Right ventricle myocardium inferior (tissue), 1 donor: Measurements from ENCODE around the gene FBXL22. TPM values are rescaled to one million over a fixed set of nuclear protein-coding genes. Genes with fewer than 3 reads are reported as not detected.

Experiments
- ATAC-seq: fragments of 200-7000 bp; cut with Tn5 transposase; one replicate; pipeline ENCODE4 v1.9.1; 2020; ENCODE audit warnings: mild to moderate bottlenecking, moderate library complexity
- DNase-seq: peaks from one replicate; pipeline ENCODE4 v3.0.0; 2021; ENCODE audit errors: missing footprints
- intact Hi-C: fragments of 100-400 bp; cut with DNase I; formaldehyde crosslinking; loops from one replicate; pipeline ENCODE4 v1.11.0; 2022
- long read RNA-seq: library from polyadenylated mRNA; unstranded; transcript quantifications from one replicate; pipeline ENCODE4 v2.0.0, GENCODE V29; 2021
- total RNA-seq: library from RNA; stranded (reverse); fragmentation: NEBNext Ultra II Directional; extraction: Animal tissue kit (Norgen Biotek cat#: 25700); gene quantifications from one replicate; pipeline ENCODE4 v1.2.1, GENCODE V29; 2021
- donor health status: DM: no; HTN: yes; CAD: no; lungs with severe emphysema.

FBXL22 gene, protein sequence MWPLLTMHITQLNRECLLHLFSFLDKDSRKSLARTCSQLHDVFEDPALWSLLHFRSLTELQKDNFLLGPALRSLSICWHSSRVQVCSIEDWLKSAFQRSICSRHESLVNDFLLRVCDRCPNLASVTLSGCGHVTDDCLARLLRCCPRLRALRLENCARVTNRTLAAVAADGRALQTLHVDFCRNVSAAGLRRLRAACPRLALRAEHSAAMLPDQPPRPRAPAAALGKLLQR
- total RNA-seq = 33.2 TPM
- long read RNA-seq, transcript FBXL22-204 (2 exons, 729 nt) = major isoform, 8 of 27 reads
- long read RNA-seq, partial matches to known transcripts = 0 of 27 reads
- long read RNA-seq, other reads (novel, unspliced or antisense) = 15 of 27 reads

DNA sequence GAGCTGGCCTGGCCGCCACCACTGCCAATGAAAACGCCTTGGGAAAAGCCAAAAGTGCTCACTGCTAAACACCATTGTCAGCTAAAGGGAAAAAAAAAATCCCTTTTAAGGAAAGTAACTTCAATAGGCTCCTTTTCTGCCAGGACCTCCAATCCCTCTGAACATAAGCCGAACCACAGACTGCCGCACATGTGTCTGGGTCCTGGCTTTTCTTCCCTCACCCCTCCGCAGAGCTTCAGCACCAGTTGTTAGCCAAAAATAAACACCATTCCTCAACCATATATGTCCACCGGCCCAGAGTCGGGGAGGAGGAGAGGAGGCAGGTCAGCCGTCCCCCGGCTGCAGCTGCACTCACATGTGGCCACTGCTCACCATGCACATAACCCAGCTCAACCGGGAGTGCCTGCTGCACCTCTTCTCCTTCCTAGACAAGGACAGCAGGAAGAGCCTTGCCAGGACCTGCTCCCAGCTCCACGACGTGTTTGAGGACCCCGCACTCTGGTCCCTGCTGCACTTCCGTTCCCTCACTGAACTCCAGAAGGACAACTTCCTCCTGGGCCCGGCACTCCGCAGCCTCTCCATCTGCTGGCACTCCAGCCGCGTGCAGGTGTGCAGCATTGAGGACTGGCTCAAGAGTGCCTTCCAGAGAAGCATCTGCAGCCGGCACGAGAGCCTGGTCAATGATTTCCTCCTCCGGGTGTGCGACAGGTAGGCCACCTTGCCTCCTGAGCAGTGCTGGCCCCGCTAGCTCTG is at the start of gene FBXL22:
TSS of gene FBXL22 (plus strand) at position 350 of the 753 bp plus-strand sequence. CDS start at position 356, 6 bp downstream.
- intact Hi-C loops = loop anchor here (5.0 kb wide), 1 partner anchor 130 kb away; no protein-coding TSS in a partner anchor
- ATAC-seq (peak; percentile 30), DNase-seq (peak; percentile 82)

DNA sequence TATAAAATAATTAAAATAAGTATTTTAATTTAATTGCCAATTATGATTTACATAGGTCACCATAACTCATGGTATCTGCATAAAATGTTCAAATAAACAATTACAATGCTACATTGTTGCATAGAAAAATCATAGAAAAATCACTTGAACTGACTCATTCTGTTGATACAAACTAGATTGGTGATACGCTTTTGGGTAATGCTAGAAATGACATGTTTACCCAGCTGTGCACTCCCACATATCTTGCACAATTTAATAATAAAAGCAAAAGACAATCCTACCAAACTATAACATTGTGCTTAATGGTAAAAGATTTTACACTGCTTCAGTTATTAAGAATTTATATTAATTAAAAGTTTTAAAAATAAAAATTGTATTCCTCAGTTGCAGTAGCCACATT is 45.8 kb upstream of the FBXL22 start:
- intact Hi-C loops = loop anchor here (5.0 kb wide), 1 partner anchor 34 kb away; no protein-coding TSS in a partner anchor
- no peak for ATAC-seq
- DNase-seq = no peak

DNA sequence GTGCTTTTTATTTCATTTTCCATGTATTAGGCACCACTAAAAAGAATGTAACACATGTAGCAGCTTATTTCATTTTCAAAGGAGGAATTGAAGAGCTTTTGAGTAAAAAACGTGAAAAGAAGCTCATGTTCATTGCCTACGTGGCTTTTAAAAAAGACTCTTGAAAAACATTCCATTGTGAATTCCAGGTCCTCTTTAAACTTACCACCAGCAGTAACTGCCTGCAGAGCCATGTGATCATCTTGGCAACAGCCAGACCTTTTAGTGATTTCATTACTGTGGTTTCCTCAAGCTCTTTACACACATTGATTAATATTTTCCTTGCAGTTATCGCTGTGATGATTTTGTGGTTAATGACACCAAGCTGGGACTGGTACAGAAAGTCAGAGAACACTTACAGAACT is 43.8 kb upstream of the FBXL22 start:
- no peak for DNase-seq
- intact Hi-C loops = loop anchor here (5.0 kb wide), 1 partner anchor 36 kb away; no protein-coding TSS in a partner anchor
- peak; percentile 72 for ATAC-seq

DNA sequence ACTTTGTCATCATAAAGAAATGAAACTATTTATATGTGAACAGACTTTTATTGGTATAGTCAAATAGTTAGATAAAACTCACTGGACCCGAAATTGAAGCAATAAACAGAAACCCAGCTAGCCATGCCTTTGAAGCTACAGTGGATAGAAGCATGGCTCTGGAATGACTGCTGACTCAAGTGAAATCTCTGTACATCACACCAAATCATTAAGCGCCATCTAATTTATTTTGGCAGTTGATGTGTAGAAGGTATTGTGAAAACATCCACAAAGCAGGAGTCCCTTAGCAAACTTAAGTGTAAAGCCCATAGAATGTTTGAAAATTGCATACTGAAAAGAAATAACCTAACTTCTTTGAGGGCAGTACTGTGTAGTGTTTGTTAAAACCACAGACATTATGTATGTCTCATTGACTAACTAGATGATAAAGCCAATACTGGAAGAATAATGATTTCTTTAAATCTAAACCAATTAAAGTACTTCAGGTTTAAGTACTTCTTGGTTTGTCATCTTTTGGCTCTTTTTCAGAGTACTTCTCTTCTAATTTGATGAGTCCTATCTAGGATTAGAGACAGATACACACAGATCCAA is 42.8 kb upstream of the FBXL22 start:
- intact Hi-C loops = loop anchor here (5.0 kb wide), 1 partner anchor 37 kb away; no protein-coding TSS in a partner anchor
- ATAC-seq (no peak), DNase-seq (no peak)

DNA sequence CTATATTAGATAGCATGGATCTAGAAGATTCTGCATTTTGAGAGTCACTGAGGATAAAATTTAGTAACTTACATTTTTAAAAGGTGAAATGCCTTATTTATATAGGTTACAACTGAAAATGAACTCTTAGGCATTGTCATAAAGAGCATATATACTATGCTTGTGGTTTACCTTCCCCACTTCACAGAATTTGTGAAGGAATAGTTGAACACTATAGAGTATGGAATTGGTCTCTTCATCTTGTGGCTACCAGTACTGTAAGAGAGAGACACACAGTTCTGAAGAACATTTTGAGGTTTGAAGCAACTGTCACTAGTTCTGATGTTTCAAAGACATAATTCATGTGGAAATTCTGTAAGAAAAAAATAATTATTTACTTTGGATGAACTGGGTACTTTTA is 41.7 kb upstream of the FBXL22 start:
- intact Hi-C loops = no loop called here
- no peak for ATAC-seq

DNA sequence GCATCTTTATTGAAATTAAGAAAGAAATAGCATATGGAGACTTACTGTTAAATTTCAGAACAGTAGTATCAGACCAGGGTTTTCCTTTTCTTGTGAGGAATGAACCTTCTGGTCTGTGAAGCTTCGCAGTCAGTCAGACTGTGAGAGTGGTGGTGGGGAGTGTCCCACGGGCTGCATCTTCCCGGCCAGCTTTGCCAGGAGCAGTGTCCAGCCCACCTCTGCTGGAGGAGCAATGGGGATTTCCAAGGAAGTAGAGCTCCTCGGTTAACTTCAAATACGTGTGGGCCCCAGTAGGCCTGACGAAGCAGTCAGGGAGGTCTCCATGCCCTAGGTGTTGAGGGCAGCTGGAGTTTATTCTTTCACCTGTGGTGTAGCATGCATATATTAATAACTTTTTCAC is 40.9 kb upstream of the FBXL22 start:
- intact Hi-C loops = no loop called here
- ATAC-seq = no peak

More for the DNA sequence above, 41.7 kb upstream of the FBXL22 start:
- no peak for DNase-seq

DNA sequence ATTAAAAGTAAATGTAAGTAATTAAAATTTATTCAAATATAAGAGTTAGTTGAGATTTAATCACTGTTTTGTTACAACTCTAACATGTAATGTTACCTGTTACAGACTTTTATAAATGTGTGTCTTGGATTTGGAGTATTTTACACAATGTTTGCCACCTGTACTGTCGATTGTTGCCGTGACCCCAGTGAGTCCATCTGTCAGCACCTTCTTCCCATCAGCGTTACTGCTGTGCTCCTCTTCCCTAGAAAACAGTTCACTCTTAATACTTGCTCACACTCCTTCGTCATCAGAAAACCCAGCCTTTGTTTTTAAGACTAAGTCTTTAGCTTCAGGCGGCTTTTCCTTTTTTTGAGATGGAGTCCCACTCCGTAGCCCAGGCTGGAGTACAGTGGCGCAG is 40.5 kb upstream of the FBXL22 start:
- intact Hi-C loops = no loop called here
- DNase-seq = no peak
- no peak for ATAC-seq

More for the DNA sequence above, 40.9 kb upstream of the FBXL22 start:
- DNase-seq = no peak

DNA sequence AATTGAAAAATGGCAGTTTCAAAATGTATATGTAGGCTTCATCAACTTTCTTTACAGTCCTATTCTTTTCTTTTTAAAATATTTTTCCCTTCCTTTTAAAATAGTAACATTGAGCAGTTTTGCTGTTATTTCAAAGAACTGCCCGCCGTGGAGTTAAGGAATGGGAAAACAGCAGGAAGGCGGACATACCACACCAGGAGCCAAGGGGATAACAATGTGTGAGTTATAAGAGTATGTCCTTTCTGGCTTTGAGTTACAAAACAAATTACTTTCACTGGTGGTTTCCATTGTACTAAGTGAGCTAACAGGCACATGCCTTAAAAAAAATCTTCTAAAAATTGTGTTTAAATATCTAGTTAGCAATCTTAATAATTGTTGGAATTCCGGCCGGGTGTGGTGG is 37.4 kb upstream of the FBXL22 start:
- ATAC-seq = no peak
- intact Hi-C loops = no loop called here
- DNase-seq = no peak

DNA sequence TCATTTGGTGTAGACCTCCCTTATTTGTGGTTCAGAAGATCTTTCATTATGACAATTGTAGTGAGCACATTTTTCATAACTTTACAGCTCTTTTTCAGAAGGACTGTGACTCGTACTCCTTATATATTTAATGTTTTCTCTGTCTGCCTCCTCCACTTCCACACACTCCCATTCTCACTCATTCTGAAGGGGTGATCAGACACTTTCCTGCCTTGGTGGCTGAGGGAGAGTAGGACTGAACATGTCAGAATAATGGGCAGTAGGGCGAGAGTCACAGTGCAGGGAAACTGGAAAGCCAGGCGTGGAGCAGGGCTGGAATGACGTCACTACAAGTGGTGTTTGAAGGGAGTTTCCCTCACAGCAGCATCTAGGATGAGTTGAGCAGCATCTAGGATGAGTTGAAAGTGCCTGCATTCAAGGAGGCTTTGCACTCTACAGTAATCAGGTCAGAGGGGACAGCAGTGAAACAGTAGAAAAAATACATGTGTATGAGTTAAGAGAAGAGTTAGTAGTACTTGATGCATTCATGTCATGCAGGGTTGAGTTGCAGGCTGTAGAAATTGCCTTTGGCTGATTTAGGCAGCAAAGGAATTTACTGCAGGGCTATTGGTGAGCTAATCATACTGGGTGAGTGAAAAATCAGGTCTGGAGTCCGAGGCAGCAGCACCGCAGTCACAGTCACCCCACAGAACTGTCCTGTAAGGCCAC is 36.3 kb upstream of the FBXL22 start:
- no peak for DNase-seq
- intact Hi-C loops = no loop called here
- no peak for ATAC-seq

DNA sequence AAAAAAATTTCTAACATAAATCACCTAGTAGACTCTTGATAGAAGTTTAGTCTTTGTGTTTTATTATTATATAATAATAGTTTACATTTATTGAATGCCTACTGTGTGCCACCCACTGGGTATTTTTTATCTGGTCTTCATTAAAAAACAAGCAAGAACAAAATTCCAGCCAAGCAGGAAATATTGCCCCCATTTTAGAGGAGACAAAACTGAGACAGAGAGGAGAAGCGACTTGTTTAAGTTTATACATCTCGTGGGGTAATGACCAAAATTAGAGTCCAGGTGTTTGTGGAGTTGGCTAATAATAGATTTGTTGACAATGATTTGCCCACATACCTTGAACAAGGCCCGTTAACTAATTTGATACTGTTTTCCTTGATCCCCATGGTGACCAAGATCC is 33.1 kb upstream of the FBXL22 start:
- no peak for ATAC-seq
- intact Hi-C loops = no loop called here
- no peak for DNase-seq

DNA sequence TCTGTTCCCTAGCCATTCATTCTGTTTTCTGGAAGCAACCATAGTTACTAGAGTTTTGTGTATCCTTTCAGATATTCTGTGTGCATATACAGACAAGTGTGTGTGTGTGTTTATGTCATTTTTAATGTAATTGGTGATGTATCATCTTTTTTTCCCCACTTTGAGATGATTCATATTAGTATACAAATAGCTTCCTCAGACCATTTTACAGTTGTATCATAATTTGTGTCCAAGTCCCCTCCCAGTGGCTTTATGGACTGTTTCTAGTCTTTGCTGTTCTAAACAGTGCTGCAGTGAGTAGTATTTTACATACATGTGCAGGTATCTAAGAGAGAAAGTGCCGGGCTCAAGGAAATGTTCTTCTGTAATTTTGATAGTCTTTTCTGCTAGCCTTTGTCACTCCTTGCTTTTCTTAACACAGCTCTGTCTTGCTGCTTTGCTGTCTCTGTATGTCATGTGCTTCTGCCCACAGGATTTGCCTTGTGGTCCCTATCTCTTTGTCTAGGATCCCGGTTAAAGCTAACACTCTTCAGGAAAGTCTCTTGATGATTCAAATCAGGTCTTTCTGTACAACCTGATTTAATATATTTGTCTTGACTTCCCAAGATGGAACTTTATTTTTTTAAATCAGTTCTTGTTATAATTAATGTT is 31.5 kb upstream of the FBXL22 start:
- ATAC-seq (no peak), DNase-seq (no peak)
- intact Hi-C loops = no loop called here

DNA sequence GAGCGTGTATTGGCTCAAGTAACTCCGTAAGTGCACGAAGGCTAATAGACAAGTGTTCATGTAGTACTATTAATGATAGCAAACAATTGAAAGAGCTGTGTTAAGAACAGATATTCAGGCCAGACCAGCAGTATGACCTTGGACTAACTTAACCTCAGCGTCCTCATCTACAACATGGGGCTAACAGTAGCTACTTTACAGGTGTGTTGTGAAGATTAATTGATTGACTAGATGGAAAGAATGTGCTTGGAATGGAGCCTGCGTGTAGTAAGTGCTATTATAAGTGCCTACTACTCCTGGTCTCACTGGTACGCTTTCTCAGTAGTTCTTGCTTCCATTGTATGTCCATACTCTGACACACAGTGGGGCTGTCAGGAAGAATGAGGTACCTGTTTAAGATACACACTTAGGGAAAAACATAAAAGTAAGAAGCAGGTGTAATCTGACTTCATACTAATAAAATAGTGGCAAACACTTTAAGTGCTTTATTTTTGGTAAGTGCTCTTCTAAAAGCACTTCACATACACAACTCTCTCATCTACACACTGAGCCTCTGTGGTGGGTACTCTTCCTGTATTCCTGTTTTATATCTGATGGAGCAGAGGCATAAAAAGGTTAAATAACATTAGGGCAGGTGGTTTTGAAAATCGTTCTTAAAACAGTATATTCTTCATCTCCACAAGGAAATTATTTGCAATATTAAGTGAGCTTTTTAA is 24.3 kb upstream of the FBXL22 start:
- peak; percentile 59 for ATAC-seq
- intact Hi-C loops = no loop called here
- DNase-seq = no peak

DNA sequence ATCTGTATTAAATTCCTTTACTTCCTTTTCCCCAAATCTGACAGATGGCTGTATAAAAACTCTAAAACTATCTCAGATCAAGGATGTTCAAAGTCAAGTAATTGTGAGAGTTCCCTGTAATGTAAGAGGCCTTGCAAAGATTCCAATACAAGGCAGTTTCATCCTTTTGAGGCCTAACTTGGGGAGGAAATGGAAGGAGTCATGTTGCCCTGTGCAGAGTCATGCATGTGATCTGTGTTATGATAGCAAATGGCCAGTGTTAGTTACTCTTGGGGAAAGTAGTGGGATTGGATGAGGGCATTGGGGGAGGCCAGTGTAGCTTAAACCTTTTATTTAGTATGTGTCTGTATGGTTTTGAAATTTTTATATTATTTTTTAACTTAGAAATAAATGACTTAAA is 23.7 kb upstream of the FBXL22 start:
- DNase-seq (no peak), ATAC-seq (no peak)
- intact Hi-C loops = no loop called here

DNA sequence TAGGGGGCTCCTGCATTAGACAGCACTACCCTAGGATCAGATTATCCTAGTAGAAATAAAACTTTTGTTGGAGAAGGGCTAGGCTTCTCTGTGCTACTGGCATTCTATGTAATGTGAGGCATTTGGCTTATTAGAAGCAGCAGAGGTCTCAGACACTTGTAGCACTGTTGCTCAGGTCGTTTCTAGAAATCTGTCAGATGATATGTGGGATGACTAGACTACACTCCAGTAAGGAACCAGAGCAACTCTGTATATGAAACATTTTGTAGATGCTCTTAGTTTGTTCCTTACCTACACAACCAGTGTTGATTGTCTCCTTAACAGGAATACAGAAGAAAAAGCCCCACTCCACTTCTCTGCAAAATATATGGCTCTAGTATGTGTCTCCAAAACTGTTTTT is 21.9 kb upstream of the FBXL22 start:
- intact Hi-C loops = no loop called here
- ATAC-seq (no peak), DNase-seq (no peak)

DNA sequence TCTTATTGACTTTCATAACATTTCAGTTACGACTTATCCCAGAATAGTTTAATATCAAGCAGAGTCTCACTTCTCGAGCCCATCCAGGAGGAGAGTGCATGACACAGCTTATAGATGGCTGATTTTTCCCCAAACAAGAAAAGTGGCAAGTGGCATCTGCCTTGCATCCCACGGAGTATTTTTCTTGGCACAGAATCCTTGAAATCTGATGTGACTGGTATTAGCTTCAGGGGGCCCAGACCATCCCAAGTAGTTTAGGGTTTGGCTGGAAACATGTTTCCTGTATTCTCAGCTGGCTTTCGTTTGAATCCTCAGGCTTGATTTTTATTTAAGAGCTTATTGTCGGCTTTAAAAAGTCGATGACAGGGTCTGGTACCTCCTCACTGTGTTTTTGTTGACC is 20.7 kb upstream of the FBXL22 start:
- ATAC-seq = no peak
- intact Hi-C loops = no loop called here
- no peak for DNase-seq

DNA sequence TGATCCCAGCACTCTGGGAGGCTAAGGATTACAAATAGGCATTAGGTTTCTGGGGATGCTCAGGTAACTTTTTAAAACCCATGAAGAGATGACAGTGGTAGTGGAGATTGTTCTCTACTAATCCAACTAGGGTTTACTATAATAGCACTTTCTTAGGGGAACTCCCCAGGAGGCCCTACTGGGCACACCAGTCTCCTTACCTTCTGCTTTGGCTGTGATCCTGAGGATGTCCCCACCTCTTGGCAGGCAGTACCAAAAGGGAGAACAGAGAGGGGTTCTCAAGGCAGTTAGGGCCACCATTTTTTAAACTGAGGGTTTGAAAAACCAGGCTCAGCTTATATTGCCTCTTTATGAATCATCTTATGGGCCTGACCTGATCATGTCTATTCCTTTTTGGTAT is 15.0 kb upstream of the FBXL22 start:
- ATAC-seq (no peak), DNase-seq (no peak)
- intact Hi-C loops = no loop called here

DNA sequence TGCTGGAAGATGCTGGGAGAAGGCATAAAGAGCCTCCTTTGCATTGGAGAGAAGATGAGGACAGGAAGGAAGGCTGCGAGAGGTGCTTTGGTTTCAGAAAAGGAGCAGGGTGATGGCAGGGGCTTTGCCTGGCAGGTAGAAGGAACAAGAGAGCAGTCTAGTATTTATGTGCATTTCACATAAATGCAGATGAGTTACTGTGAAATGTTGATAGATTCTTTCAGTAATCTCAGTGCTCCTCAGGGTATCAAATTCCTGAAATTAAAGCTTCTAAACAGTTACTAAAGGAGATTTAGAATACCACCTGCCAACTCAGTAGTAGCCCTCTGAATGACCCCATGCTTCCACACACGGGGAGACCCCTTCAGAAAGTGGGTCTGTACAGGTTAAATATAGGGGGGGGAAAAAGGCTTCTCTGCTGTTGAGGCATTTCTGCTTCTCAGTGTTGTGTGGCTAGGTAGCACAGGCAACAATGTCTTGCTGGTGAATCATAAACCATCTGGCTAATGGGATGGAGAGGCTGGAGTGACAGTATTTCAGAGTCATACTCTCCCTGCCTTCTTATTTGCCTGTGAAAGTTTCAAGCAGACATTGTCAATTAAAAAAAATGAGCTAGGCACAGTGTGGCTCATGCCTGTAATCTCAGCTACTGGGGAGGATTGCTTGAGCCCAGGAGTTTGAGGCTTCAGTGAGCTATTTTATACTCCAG is 14.3 kb upstream of the FBXL22 start:
- no peak for ATAC-seq
- no peak for DNase-seq
- intact Hi-C loops = no loop called here
